Frontal cortex (tissue), 4 donors: ENCODE measurements around the gene UVSSA. TPM values are rescaled to one million over a fixed set of nuclear protein-coding genes. Genes with fewer than 3 reads are reported as not detected.
"Not testable (repeated sequence)": the region's sequence is repeated elsewhere in the genome, so short reads cannot be mapped to it uniquely, and the experiment has no call there.

Source experiments
- DNase-seq, 2 donors: peaks; one replicate each; pipeline ENCODE4 v3.0.0; 2012; ENCODE audit warnings: low spot score in 2 of 2
- FAIRE-seq: peaks from 2 replicates; lab custom pipeline; 2012; peaks lifted over from hg19 to GRCh38; lab: Jason Lieb, UNC
- total RNA-seq: library from RNA; depleted of rRNA; stranded (reverse); fragments of >200 nt; gene quantifications from one replicate; pipeline ENCODE4 v1.2.3, GENCODE V29; 2014
- donor health status: control.
- donor health status: control.
- donor health status: control.

Gene UVSSA
- total RNA-seq, 1 donor from 2014 or later = 5.3 TPM

GRCh38 chr4:1329408-1330371, 17.3 kb upstream of the UVSSA start:
- DNase-seq (no peak), FAIRE-seq (no peak)

GRCh38 chr4:1330761-1331590, 16.0 kb upstream of the UVSSA start:
- DNase-seq (no peak), FAIRE-seq (no peak)

- DNase-seq (no peak), FAIRE-seq (no peak)
These were observed 15.2 kb upstream of the UVSSA start for GRCh38 chr4:1331591-1332353.

- FAIRE-seq = no peak
- no peak for DNase-seq
These were observed 14.3 kb upstream of the UVSSA start for GRCh38 chr4:1332686-1333085.

GRCh38 chr4:1333256-1333655, 13.8 kb upstream of the UVSSA start:
- FAIRE-seq (no peak), DNase-seq (no peak)

GRCh38 chr4:1333851-1334578, 13.0 kb upstream of the UVSSA start:
- FAIRE-seq = not testable (repeated sequence)

GRCh38 chr4:1334579-1334895, 12.5 kb upstream of the UVSSA start:
- DNase-seq (no peak), FAIRE-seq (no peak)

More at GRCh38 chr4:1333851-1334578, 13.0 kb upstream of the UVSSA start:
- not testable (repeated sequence) for DNase-seq

GRCh38 chr4:1335193-1335883, 11.7 kb upstream of the UVSSA start:
- FAIRE-seq, DNase-seq: not testable (repeated sequence)

GRCh38 chr4:1336088-1336491, 10.9 kb upstream of the UVSSA start:
- FAIRE-seq (no peak), DNase-seq (no peak)

GRCh38 chr4:1337376-1337831, 9.6 kb upstream of the UVSSA start:
- no peak for DNase-seq

GRCh38 chr4:1337951-1338751, 8.9 kb upstream of the UVSSA start:
- DNase-seq = no peak
- no peak for FAIRE-seq

More at GRCh38 chr4:1337376-1337831, 9.6 kb upstream of the UVSSA start:
- FAIRE-seq = no peak

GRCh38 chr4:1338752-1339414, 8.1 kb upstream of the UVSSA start:
- FAIRE-seq (no peak), DNase-seq (no peak)

- no peak for FAIRE-seq
- no peak for DNase-seq
These were observed 7.5 kb upstream of the UVSSA start for GRCh38 chr4:1339489-1339888.

GRCh38 chr4:1340181-1340747, 6.7 kb upstream of the UVSSA start:
- FAIRE-seq (no peak), DNase-seq (no peak)

- DNase-seq (no peak), FAIRE-seq (no peak)
These were observed 6.1 kb upstream of the UVSSA start for GRCh38 chr4:1340861-1341260.

- DNase-seq = no peak
- FAIRE-seq = no peak
These were observed 5.0 kb upstream of the UVSSA start for GRCh38 chr4:1342003-1342402.

- no peak for DNase-seq
- FAIRE-seq = no peak
These were observed 2.3 kb upstream of the UVSSA start for GRCh38 chr4:1344696-1345095.
